GM12872 (cell line): ENCODE measurements around the gene GID8.

Experiments used
- CTCF ChIP-seq: IDR thresholded peaks from 3 replicates; pipeline ENCODE4 v1.5.1; 2011; ENCODE audit warnings: low read depth, mild to moderate bottlenecking, low read length, moderate library complexity; ENCODE audit not compliant: insufficient read depth

The GID8 gene

DNA sequence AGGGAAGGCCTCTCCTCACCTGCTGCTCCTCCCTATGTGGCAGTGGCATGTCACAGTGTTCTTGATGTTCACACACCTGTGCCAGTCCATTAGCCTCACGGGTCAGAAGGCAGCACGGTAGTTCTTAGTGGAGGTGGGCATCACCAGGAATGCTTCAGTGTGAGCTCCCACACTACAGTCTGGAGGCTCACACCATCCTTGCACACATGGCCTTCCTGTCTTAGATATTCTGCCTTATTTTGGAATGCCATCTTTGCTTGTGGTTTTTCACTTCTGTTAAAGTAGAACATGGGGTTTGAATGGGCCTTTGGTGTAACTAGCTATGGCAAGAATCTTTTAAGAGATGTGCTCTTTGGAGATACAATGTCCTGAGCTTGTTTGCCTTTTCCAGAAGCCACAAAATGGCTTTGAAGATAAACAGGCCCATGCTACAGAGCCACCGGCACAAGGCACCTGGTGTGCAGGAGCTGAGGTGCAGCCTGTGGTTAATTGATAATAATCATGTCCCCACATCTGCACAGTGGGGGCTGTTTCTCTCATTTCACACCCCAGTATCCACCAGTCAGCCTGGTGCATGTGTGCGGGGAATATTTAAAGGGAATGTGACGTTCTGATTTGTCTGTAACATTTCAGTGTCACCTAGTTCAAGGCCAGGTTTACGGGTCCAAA lies 11.3 kb downstream of the GID8 start:
- TF ChIP-seq CTCF = no peak

GRCh38 chr20:62949962-62950361 lies 12.0 kb downstream of the GID8 start:
- TF ChIP-seq CTCF = no peak

DNA sequence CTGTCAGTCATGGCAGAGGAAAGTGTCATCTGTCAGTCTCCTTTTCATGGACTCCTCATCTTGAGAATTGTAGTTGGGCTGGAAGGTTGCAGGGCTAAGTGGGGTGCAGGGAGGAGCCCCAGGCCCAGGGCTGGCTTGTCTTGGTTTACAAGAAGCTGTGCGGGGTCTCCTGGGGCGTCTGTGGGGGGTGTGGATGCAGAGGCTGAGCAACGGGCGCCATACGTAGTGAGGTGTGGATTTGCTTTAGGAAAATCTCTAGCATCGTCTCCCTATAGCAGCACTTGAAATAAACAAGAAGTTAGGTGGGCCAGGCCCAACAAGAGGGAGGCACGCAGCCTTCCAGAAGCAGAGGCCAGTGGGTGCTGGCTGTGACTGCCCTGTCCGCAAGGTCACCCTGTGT lies 12.8 kb downstream of the GID8 start:
- no peak for TF ChIP-seq CTCF

- TF ChIP-seq CTCF = no peak
These were observed 13.4 kb downstream of the GID8 start for GRCh38 chr20:62951143-62951895.

DNA sequence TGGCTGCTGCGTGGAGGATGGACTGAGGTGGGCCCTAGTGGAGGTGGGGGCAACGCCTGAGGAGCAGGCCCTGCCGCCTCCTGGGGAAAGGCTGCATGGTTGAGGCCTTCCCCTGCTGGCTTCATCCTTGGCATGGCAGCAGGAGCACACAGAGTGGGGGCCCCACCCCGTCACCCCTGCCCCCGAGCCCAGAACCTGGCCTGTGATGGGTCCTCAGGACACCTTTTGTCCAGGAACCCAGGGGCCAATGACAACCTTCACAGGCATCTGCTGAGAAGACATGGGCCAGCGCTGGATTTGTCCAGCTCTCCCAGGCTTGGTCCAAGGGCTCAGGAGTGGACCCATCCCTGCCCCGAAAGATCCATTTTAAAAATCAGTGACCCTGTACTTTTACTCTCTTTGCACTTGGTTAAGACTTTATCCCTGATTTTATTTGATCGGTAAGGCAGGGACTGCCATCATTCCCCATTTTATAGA lies 14.0 kb downstream of the GID8 start:
- TF ChIP-seq CTCF = no peak

- peak; percentile 20; the same call in 1 of the 3 replicates for TF ChIP-seq CTCF
These were observed 14.5 kb downstream of the GID8 start, which contains the start of gene SLC17A9 for GRCh38 chr20:62952373-62952967. Gene SLC17A9, plus strand, starts transcription at chr20:62952709. Its CDS starts 122 bp downstream, at chr20:62952831.
